ENCODE measurements around the gene SLC13A1. TPM values are rescaled to one million over a fixed set of nuclear protein-coding genes. Genes with fewer than 3 reads are reported as not detected.
"Not testable (repeated sequence)": the region's sequence is repeated elsewhere in the genome, so short reads cannot be mapped to it uniquely, and the experiment has no call there.

Gene SLC13A1, protein sequence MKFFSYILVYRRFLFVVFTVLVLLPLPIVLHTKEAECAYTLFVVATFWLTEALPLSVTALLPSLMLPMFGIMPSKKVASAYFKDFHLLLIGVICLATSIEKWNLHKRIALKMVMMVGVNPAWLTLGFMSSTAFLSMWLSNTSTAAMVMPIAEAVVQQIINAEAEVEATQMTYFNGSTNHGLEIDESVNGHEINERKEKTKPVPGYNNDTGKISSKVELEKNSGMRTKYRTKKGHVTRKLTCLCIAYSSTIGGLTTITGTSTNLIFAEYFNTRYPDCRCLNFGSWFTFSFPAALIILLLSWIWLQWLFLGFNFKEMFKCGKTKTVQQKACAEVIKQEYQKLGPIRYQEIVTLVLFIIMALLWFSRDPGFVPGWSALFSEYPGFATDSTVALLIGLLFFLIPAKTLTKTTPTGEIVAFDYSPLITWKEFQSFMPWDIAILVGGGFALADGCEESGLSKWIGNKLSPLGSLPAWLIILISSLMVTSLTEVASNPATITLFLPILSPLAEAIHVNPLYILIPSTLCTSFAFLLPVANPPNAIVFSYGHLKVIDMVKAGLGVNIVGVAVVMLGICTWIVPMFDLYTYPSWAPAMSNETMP
- not detected for total RNA-seq

DNA sequence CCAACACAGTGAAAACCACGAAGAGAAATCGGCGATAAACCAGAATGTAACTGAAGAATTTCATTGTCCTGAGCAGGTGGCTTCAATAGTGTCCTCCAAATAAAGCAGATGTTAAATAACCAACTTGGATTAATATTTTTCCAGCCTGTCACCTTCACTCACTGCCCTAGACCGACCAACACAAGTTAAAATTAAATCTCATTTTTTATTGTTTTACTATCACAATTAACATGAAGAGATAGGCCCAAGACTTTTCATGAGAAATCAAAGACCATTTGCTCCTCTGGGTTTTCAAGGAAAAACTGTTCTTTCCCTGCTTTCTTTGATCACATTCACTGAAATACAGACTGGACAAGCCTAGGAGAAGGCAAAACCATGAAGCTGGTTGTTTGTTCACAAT, at the start of gene SLC13A1:
Gene SLC13A1 (minus strand): TSS at position 87 of the 400 bp plus-strand sequence. CDS start 23 bp downstream, at position 64.
- Mint-ChIP-seq H3K9me3 (no peaks in the 10 kb centered on the region), H3K4me1 (no peaks in the 10 kb centered on the region), H3K36me3 (no peaks in the 10 kb centered on the region), H3K27ac (no peak within 1 kb of the TSS), H3K27me3 (no peaks in the 10 kb centered on the region), H3K4me3 (no peak within 1 kb of the TSS)
- DNase-seq, result no peak

DNA sequence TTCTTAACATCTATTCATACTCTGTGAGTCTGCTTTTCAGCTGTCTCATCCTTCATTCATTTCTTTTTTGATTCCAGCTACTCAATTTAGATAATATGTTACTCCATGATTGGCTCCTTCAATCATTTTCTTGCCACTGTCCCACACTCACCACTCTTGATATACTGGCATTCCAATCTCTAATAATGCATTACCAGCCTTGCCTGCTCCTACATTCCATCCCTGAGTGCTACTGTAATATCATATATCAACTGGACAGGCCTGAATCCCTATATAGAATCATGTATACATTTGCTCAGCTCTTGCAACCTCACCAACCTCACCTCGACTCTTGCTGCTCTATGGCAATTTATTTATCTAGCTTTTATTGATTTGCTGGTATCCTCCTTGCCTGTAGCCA, 45.0 kb upstream of the SLC13A1 start:
- Mint-ChIP-seq H3K4me1 (no peaks in the 10 kb centered on the region), H3K27me3 (no peaks in the 10 kb centered on the region), H3K4me3 (no peak overlapping the region), H3K36me3 (no peaks in the 10 kb centered on the region), H3K9me3 (no peaks in the 10 kb centered on the region), H3K27ac (no peak overlapping the region)
- DNase-seq, result no peak

DNA sequence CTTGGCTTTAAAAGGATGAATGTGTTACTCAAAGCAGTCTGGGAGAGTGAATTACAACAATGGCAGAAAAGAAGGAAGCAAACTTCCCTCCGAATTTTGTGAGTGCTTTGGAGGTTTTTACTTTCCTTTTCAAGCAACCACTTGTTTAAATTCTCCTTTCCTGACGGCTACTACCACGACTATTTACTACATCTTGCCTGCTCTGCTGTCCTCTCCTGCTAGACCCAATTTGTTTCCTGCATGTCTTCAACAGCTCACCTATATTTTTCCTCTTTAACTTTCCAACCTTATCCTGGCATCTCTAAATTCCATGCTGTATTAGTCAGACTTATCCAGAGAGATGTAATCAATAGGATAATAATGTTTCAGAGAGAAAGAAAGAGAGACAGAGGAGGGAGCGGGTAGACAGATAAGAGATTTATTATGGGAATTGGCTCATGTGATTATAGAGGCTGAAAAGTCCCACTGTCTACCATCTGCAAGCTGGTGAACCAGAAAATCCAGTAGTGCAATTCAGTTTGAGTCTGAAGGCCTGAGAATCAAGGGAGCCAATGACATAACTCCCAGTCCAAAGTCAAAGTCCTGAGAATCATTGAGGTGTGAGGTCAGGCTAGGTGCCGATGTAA, 42.8 kb upstream of the SLC13A1 start:
- Mint-ChIP-seq H3K27me3 (no peaks in the 10 kb centered on the region), H3K4me3 (no peak overlapping the region), H3K9me3 (no peaks in the 10 kb centered on the region), H3K36me3 (no peaks in the 10 kb centered on the region), H3K4me1 (no peaks in the 10 kb centered on the region), H3K27ac (no peak overlapping the region)
- no peak for DNase-seq

DNA sequence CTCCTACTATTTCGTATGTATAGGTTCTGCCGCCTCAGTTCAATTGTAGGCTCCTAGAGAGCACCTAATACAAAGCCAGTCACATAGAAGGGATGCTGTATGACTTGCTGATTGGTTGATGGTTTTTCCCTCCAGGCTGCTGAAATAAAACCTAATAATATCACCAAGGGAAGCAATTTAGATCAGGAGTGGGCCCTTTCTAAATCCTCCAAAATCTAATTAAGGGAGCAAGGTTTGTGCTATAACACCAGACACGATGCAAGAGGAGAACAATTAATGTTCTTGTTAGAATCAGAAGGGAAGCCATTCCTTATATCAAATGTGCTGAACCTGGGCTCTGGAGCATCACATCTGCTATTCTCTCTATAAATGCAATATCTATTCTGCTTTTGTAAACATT, 42.0 kb upstream of the SLC13A1 start:
- H3K4me3 Mint-ChIP-seq, result no peak overlapping the region
- H3K4me1 Mint-ChIP-seq, result no peaks in the 10 kb centered on the region

DNA sequence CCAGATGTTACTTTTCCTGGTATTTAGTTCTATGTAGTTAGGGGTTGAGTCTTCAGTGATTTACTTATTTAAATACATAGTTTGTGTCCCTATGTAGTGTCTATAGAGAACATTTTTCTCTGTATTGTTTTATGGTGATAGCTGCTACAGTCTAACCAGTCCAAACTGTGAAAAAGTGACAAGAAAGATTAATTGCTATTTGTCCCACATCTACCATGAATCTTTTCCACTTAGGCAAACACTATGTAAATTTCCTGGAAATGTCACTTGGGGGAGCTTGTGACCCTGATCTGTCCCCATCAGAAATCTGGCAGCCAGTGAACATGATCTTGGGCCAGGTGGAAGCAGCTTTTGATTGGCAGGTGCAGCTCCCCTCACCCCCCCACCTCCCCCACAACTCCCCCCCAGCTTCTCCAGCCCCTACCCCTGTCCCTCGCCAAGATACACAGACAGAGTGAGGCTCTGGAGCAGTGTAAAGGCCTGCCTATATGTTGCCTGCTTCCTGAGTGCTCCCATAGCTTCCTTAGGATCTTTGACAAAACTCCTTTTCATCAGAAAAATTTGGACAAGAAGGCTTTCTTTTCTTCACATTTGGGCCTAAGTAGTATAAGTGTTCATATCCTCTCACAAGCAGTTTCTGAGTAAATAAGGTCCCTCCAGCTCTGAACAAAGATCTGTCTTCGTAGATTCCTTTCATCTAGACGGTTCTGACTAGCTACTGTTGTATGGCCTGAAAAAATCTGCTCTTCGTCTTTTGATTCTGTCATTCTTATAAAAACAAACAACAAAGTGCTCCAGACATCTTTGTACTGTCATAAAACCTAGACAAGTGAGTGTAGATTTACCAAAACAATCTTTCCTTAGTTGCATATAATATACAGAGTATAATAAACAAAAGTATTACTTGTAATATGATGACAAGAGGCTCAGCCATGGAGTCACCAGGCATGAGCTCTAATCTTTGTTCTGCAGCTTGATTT, 31.5 kb upstream of the SLC13A1 start:
- Mint-ChIP-seq H3K36me3 (no peaks in the 10 kb centered on the region), H3K27me3 (no peaks in the 10 kb centered on the region), H3K9me3 (peaks cover 2% of the 10 kb centered on the region), H3K4me1 (no peaks in the 10 kb centered on the region), H3K27ac (no peak overlapping the region), H3K4me3 (no peak overlapping the region)
- no peak for DNase-seq

More for the DNA sequence above, 42.0 kb upstream of the SLC13A1 start:
- Mint-ChIP-seq H3K36me3 (no peaks in the 10 kb centered on the region), H3K27ac (no peak overlapping the region), H3K27me3 (no peaks in the 10 kb centered on the region), H3K9me3 (no peaks in the 10 kb centered on the region)
- DNase-seq, result no peak

DNA sequence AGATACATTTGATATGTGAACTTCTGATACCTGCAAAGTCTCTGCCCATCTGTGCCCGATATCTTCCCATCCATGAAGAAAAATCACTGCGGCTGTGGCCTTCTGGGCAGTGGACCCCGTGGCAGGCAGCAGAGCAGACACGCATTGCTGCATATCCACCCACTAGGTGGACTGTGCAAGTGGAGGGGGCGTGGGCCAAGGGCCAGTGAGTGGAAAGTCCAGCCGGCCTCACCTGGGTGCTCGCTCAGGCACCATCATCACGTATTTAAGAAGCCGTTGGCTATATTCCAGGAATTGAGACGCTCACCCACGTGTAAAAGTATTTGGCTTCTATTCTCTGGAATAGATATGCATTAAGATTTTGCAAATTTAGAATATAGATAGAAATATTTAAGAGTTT, 30.8 kb upstream of the SLC13A1 start:
- Mint-ChIP-seq H3K9me3 (peaks cover 2% of the 10 kb centered on the region), H3K4me3 (no peak overlapping the region), H3K27me3 (no peaks in the 10 kb centered on the region), H3K27ac (no peak overlapping the region), H3K4me1 (no peaks in the 10 kb centered on the region), H3K36me3 (no peaks in the 10 kb centered on the region)
- DNase-seq, result no peak

DNA sequence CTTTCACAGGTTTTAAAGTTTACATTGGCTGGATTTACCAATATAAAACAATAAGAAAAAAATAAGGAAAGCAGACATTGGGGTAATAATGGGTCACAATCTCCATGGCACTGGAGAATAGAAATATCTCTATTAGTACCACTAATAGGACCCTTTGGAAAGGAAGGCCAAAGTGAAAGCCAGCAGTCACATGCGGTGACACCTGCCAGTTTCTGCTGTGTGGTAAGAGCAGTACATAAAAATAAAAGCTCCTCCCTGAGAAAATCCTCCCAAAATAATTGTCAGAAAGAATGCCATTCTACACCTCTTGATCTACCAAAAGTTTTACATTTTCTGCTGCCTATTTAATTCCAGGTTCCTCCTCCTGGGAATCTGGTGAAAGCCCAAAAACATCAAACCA, 30.4 kb upstream of the SLC13A1 start:
- Mint-ChIP-seq H3K9me3 (peaks cover 2% of the 10 kb centered on the region), H3K4me3 (no peak overlapping the region), H3K36me3 (no peaks in the 10 kb centered on the region), H3K27me3 (no peaks in the 10 kb centered on the region), H3K4me1 (no peaks in the 10 kb centered on the region), H3K27ac (no peak overlapping the region)
- DNase-seq, result no peak

DNA sequence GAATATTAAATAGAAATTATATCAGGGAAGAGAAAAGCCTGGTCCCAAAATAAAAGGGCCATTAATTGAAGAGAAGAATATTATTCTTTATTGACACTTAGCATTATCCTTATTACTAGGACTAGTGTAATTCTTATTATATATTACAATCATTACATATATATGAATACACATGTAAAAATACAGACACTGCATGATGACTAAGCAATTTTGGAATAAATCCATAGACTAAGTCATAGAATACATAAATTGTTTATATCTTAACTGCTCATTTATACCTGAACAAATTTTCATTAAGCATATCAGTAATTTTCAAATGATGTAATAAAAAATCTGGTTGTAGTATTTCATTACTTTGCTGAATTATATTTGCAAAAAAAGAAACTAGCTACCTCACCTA, 29.7 kb upstream of the SLC13A1 start:
- no peaks in the 10 kb centered on the region for H3K4me1 Mint-ChIP-seq
- no peaks in the 10 kb centered on the region for H3K36me3 Mint-ChIP-seq
- H3K27ac Mint-ChIP-seq, result no peak overlapping the region
- no peaks in the 10 kb centered on the region for H3K27me3 Mint-ChIP-seq
- no peak for DNase-seq
- H3K9me3 Mint-ChIP-seq, result peaks cover 2% of the 10 kb centered on the region
- H3K4me3 Mint-ChIP-seq, result no peak overlapping the region

DNA sequence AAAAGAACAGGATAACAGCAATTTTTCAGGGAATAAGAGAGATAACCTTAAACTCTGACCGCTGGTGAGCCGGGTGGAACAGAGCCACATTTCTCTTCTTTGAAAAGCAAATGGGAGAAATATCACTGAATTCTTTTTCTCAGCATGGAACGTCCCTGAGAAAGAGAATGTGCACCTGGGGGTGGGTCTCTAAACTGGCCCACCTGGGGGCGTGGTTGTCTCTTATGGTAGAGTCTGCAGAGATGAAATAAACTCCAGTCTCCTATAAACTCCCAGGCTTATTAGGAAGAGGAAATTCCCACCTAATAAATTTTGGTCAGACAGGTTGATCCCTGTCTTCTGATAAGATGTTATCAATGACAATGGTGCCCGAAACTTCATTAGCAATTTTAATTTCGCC, 27.9 kb upstream of the SLC13A1 start:
- not testable (repeated sequence) for H3K36me3 Mint-ChIP-seq, H3K27me3 Mint-ChIP-seq, H3K27ac Mint-ChIP-seq, H3K9me3 Mint-ChIP-seq, DNase-seq, H3K4me3 Mint-ChIP-seq, H3K4me1 Mint-ChIP-seq

DNA sequence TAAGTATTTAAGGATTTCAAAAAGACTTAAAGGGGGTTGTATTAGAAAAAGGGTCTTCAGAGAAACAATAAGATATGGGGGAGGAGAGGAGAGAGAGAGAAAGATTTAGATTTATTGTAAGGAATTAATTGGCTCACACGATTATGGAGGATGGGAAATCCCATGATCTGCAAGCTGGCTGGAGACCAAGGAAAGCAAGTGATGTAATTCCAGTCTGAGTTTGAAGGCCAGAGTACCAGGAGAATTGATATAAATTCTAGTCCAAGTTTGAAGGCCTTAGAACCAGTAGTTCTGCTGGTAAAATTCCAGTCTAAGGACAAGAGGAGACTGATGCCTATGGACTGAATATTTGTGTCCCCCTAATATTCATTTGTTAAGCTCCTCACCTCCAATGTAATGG, 20.6 kb upstream of the SLC13A1 start:
- Mint-ChIP-seq H3K27me3 (no peaks in the 10 kb centered on the region), H3K36me3 (no peaks in the 10 kb centered on the region), H3K9me3 (peaks cover 6% of the 10 kb centered on the region), H3K4me1 (no peaks in the 10 kb centered on the region), H3K27ac (no peak overlapping the region), H3K4me3 (no peak overlapping the region)
- no peak for DNase-seq

DNA sequence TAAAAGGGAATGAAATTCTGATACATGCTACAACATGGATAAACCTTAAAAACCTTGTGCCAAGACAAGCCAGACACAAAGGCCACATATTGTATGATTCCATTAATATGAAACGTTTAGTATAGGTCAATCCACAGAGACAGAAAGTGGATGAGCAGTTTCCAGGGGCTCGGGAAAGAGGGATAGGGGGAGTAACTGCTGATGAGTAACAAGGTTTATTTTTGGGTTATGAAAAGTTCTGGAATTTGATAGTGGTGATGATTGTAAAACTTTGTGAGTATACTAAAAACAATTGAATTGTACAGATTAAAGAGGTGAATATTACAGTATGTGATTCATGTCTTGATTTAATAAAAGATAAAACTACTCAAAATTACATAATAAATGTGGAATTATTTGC, 19.1 kb upstream of the SLC13A1 start:
- no peak for DNase-seq
- Mint-ChIP-seq H3K27ac (no peak overlapping the region), H3K27me3 (no peaks in the 10 kb centered on the region), H3K36me3 (no peaks in the 10 kb centered on the region), H3K4me3 (no peak overlapping the region), H3K4me1 (no peaks in the 10 kb centered on the region), H3K9me3 (peaks cover 9% of the 10 kb centered on the region)

DNA sequence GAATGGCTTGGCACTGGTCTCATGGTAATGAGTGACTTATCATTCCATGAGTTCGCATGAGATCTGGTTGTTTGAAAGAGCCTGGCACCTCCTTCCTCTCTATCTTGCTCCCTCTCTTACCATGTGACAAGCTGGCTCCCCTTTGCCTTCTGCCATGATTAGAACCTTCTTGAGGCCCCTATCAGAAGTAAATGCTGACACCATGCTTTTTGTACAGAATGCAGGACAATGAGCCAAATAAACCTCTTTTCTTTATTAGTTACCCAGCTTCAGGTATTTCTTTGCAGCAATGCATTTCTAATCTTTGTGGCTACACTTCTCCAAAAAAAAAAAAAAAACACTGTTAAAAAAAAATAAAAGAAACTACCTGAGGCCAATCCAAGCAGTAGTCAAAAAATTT, 17.1 kb upstream of the SLC13A1 start:
- Mint-ChIP-seq H3K27ac (no peak overlapping the region), H3K36me3 (no peaks in the 10 kb centered on the region), H3K4me1 (no peaks in the 10 kb centered on the region), H3K4me3 (no peak overlapping the region), H3K9me3 (peaks cover 6% of the 10 kb centered on the region), H3K27me3 (no peaks in the 10 kb centered on the region)
- DNase-seq, result no peak

DNA sequence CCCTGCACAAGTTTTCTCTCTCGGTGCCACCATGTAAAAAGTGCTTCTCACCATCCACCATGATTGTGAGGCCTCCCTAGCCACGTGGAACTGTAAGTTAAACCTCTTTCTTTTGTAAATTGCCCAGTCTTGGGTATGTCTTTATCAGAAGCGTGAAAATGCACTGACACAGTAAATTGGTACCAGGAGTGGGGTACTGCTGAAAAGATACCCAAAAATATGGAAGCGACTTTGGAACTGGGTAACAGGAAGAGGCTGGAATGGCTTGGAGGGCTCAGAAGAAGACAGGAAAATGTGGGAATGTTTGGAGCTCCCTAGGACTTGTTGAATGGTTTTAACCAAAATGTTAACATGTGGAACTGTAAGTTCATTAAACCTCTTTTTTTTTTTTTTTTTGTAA, 15.6 kb upstream of the SLC13A1 start:
- Mint-ChIP-seq H3K9me3 (peaks cover 6% of the 10 kb centered on the region), H3K27me3 (no peaks in the 10 kb centered on the region), H3K36me3 (no peaks in the 10 kb centered on the region), H3K4me1 (no peaks in the 10 kb centered on the region), H3K4me3 (no peak overlapping the region), H3K27ac (no peak overlapping the region)
- DNase-seq, result no peak

DNA sequence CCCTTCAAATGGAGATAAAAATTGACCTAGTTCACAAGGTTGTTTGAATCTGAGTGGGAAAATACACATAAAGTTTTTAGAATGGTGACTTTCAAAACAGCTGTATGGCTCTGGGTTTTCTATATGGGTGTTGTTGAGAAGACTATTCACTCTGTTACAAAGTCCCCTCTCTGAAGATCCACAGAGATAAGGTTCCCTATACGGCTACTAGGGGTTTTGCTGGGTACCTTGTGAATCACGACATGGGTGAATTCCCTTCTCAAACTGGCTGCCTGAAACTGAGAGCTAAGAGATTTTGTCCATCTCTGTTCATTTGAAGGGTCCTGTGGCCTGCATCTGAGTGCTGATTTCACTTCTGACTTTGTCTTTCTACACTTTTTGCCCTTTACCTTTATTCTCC, 11.8 kb upstream of the SLC13A1 start:
- Mint-ChIP-seq H3K4me3 (no peak overlapping the region), H3K27me3 (no peaks in the 10 kb centered on the region), H3K27ac (no peak overlapping the region), H3K36me3 (no peaks in the 10 kb centered on the region), H3K9me3 (peaks cover 4% of the 10 kb centered on the region), H3K4me1 (no peaks in the 10 kb centered on the region)
- no peak for DNase-seq

DNA sequence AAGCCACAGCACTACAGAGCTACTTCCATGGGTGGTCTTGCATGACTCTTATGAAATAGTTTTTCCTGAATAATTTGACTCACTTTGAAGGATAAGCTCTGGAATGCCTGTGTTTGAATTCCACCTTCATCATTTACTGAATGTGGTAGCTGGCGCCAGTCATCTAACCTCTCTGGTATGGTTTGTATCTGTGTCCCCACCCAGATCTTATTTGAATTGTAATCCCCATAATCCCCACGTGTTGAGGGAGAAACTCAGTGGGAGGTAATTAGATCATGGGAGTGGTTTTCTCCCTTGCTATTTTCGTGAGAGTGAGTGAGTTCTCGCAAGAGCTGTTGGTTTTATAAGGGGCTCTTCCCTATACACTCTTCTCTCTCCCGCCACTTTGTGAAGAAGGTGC, 11.2 kb upstream of the SLC13A1 start:
- Mint-ChIP-seq H3K27ac (no peak overlapping the region), H3K9me3 (peaks cover 3% of the 10 kb centered on the region), H3K36me3 (no peaks in the 10 kb centered on the region), H3K4me1 (no peaks in the 10 kb centered on the region), H3K27me3 (no peaks in the 10 kb centered on the region), H3K4me3 (no peak overlapping the region)
- DNase-seq, result no peak

All from activated naive CD8-positive, alpha-beta T cell treated with anti-CD3 and anti-CD28 coated beads for 36 hours (primary cell).